Endometrial microvascular endothelial cells (primary cell): ENCODE measurements around the gene S100A14. TPM values are rescaled to one million over a fixed set of nuclear protein-coding genes. Genes with fewer than 3 reads are reported as not detected.
"Not testable (repeated sequence)": the region's sequence is repeated elsewhere in the genome, so short reads cannot be mapped to it uniquely, and the experiment has no call there.

Experiments
- in situ Hi-C: cut with HindIII; loops from 2 replicates; pipeline ENCODE4 v1.10.0; 2017; ENCODE audit warnings: low sequenced_read_pairs, low pct_unique_long_range_greater_than_20kb; ENCODE audit errors: inconsistent ontology term
- total RNA-seq: library from RNA; depleted of rRNA; stranded (reverse); fragments of >200 nt; gene quantifications from one replicate; pipeline ENCODE4 v1.2.3, GENCODE V29; 2015; ENCODE audit errors: inconsistent ontology term

Gene S100A14
- total RNA-seq, 1 donor from 2014 or later: not detected

DNA sequence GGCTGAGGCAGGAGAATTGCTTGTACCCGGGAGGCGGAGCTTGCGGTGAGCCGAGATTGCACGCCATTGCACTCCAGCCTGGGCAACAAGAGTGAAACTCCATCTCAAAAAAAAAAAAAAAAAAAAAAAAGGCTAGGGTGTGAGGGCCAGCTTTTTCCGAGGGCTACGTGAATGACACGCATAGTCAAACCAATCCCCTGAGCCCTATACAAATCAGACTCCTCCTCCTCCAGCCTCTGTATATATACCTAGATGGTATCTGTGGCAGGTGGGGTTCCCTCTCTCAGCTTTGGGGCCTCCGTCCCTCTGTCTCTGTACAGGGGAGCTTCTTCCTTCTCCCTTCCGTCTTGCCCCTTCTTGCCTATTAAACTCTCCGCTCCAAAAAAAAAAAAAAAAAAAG lies 9.9 kb downstream of the S100A14 start:
- in situ Hi-C loops: no loop called here

GRCh38 chr1:153602749-153603148 lies 13.4 kb downstream of the S100A14 start:
- in situ Hi-C loops: no loop called here

GRCh38 chr1:153599847-153600246 lies 16.3 kb downstream of the S100A14 start:
- in situ Hi-C loops: no loop called here

GRCh38 chr1:153598309-153599172 lies 17.6 kb downstream of the S100A14 start:
- in situ Hi-C loops: no loop called here

GRCh38 chr1:153597206-153597605 lies 18.9 kb downstream of the S100A14 start:
- in situ Hi-C loops: no loop called here

DNA sequence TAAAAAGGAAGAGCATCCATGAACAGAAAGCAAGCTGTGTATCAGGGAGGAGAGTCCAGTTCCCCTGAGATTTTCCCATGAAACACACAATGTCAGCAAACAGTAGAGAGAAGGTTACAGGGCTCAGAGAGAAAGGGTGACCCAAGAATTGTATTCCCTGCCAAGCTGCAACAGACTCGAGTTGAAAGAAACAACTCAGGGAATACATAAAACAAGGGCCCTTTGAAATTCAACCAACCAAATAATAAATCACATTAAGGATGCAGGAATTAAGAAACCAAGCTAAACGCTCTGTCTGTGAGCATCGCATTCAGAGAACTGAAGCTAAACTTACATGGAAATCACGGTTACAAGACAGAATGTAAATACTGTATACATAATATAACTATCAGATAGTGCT lies 23.4 kb downstream of the S100A14 start:
- in situ Hi-C loops: no loop called here

GRCh38 chr1:153588482-153588881 lies 27.6 kb downstream of the S100A14 start:
- in situ Hi-C loops: no loop called here

DNA sequence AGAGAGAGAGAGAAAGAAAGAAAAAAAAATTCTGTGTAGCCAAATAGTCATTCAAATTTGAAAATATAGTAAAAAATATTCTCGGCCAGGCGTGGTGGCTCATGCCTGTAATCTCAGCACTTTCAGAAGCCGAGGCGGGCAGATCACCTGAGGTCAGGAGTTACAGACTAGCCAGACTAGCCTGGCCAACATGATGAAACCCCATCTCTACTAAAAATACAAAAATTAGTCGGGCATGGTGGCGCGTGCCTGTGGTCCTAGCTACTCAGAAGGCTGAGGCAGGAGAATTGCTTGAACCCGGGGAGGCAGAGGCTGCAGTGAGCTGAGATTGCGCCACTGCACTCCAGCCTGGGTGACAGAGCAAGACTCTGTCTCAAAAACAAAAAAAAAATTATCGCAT lies 28.1 kb downstream of the S100A14 start:
- in situ Hi-C loops: not testable (repeated sequence)

GRCh38 chr1:153587314-153587713 lies 28.8 kb downstream of the S100A14 start:
- in situ Hi-C loops: no loop called here

DNA sequence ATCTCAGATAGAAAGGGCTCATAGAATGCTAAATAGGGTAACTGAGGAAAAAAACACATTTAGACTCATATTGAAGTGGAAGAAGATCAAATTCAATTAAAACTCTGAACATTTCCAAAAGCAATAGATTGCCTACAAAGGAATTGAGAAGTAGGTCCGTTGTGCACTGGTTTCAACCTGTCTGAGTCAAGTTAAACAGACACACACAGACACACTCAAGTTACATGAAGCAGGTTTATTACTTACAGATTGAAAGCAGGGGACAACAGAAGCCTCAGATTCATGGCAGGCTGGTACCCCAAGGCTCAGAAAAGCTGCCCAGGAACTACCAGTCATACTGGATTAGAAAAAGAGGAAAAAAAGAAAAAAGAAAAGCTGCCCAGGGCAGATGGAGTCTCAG lies 29.8 kb downstream of the S100A14 start:
- in situ Hi-C loops: no loop called here

DNA sequence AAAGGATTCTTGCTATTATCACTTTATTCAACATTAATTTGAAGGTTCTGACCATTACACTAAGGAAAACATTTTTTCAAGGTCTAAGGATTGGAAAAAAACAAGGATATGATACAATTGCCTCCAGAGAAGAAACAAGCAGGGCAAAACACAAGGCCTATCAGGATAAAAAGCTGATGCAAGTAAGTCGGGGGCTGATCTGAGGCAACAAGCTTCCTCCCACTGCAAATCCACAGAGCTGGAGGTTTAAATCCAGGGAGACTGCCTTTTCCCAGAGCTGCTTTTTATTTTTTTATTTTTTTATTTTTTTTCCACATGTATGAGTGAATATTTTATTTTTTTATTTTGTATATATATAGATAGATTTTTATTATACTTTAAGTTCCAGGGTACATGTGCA lies 31.1 kb downstream of the S100A14 start:
- in situ Hi-C loops: no loop called here

DNA sequence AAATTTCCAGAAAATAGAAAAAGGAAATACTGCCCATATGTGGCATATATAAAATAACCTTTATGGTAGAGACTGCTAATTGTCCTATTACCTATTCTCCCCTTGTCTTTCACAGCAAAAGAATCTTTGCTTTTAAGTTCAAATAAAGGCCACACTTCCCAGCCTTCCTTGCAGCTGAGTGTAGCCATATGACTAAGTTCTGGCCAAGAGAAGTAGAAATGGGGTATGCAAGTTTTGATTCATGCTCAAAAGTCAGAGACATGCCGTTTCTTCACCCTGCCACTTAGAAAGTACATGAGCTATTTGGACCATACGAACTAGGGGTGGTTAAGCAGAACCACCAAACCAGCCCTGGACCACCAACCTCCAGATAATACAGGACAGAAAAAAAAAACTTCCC lies 32.1 kb downstream of the S100A14 start:
- in situ Hi-C loops: no loop called here

DNA sequence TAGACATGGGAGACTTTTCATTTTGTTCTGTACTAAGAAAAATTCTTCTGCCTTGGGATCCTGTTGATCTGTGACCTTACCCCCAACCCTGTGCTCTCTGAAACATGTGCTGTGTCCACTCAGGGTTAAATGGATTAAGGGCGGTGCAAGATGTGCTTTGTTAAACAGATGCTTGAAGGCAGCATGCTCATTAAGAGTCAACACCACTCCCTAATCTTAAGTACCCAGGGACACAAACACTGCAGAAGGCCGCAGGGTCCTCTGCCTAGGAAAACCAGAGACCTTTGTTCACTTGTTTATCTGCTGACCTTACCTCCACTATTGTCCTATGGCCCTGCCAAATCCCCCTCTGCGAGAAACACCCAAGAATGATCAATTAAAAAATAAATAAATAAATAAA lies 32.6 kb downstream of the S100A14 start:
- in situ Hi-C loops: not testable (repeated sequence)

GRCh38 chr1:153582836-153583235 lies 33.3 kb downstream of the S100A14 start:
- in situ Hi-C loops: not testable (repeated sequence)

DNA sequence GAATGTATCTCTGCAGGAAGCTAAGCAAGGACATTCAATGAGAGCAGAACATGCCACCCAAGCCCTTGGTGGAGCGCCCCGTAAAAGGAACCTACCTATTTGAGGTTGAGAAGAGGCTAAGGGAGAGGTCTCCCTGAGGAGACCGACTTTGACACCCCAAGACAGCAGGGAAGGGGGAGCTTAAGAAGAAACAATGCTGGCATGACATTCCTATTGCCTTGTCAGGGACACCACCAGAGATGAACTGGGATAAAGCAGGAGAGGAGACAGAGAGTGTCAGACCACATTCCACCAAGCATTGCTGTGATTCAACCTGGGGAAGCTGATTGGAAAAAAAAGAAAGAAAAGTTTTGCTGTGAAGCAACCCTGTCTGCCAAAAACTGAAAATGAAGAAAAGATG lies 37.2 kb downstream of the S100A14 start:
- in situ Hi-C loops: no loop called here

DNA sequence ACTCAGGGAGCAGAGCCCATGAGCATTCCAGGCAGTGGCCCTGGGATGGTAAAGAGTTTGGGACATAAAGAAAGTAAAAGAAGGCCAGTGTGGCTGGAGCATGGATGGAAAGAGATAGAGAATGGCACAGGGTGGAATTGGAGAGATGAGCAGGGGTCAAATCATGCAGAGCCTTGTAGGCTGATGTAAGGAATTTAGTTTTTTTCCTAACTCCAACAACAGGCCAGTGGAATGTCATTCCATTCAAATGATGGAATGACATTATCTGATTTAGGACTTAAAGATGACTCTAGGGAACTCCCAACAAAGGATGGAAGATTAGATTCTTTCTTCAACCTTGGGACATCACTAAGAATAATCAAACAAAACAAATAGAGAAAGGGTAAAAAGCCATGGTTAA lies 37.6 kb downstream of the S100A14 start:
- in situ Hi-C loops: no loop called here

DNA sequence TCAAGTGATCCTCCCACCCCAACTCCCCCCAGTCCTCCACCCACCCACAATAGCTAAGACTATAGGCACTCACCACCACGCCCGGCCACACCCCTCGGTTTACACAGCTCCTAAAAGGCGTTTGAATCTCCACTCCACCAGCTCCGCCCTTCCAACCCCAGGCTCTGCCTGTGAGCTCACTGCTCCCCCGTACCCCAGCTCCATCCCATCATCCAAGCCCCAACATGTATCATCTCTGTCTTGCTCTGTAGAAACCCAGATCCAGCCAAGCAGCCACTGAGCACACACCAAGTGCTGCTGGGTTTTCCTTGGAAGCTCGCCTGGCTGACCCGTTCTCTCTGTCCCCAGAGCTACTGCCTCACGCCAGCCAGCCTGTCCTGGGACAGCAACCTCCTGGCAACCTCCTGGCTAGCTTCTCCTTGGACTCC lies 38.5 kb downstream of the S100A14 start:
- in situ Hi-C loops: no loop called here

GRCh38 chr1:153577138-153577537 lies 39.0 kb downstream of the S100A14 start:
- in situ Hi-C loops: no loop called here

DNA sequence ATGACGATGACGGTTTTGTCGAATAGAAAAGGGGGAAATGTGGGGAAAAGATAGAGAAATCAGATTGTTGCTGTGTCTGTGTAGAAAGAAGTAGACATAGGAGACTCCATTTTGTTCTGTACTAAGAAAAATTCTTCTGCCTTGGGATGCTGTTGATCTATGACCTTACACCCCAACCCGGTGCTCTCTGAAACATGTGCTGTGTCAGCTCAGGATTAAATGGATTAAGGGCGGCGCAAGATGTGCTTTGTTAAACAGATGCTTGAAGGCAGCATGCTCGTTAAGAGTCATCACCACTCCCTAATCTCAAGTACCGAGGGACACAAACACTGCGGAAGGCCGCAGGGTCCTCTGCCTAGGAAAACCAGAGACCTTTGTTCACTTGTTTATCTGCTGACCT lies 40.6 kb downstream of the S100A14 start:
- in situ Hi-C loops: not testable (repeated sequence)

- in situ Hi-C loops: not testable (repeated sequence)
Measured at GRCh38 chr1:153575081-153575491, 41.0 kb downstream of the S100A14 start.

GRCh38 chr1:153573351-153573750 lies 42.8 kb downstream of the S100A14 start:
- in situ Hi-C loops: no loop called here
